ENCODE measurements around the gene RAB4B.
"Not testable (repeated sequence)": the region's sequence is repeated elsewhere in the genome, so short reads cannot be mapped to it uniquely, and the experiment has no call there.

Gene RAB4B

GRCh38 chr19:40804783-40805242, 26.8 kb downstream of the RAB4B start:
- H3K36me3 ChIP-seq (ENCODE audit: control insufficient read depth, insufficient read depth, low read length) = peaks cover 12% of the 10 kb centered on the region
- 93% methylated on average over 7 of the region's 7 CpGs for WGBS, 2 experiments
- H3K27me3 ChIP-seq (ENCODE audit: control insufficient read depth, insufficient read depth, low read length, poor library complexity, severe bottlenecking) = no peaks in the 10 kb centered on the region
- H3K4me3 ChIP-seq (ENCODE audit: insufficient read depth, low read depth, low read length) = no peak overlapping the region
- H3K27ac ChIP-seq (ENCODE audit: insufficient read depth, low read depth, low read length, poor library complexity, severe bottlenecking) = no peak overlapping the region
- H3K4me1 ChIP-seq (ENCODE audit: control insufficient read depth, insufficient read depth, low read length) = peaks cover 57% of the 10 kb centered on the region
- no peaks in the 10 kb centered on the region for H3K9me3 ChIP-seq (ENCODE audit: control insufficient read depth, low read length)

- Histone ChIP-seq H3K9me3 (ENCODE audit: control insufficient read depth, low read length) (no peaks in the 10 kb centered on the region), H3K4me1 (ENCODE audit: control insufficient read depth, insufficient read depth, low read length) (peaks cover 57% of the 10 kb centered on the region), H3K36me3 (ENCODE audit: control insufficient read depth, insufficient read depth, low read length) (peaks cover 12% of the 10 kb centered on the region), H3K4me3 (ENCODE audit: insufficient read depth, low read depth, low read length) (no peak overlapping the region), H3K27me3 (ENCODE audit: control insufficient read depth, insufficient read depth, low read length, poor library complexity, severe bottlenecking) (no peaks in the 10 kb centered on the region), H3K27ac (ENCODE audit: insufficient read depth, low read depth, low read length, poor library complexity, severe bottlenecking) (no peak overlapping the region)
- 89 to 97% methylated on average over 2 of the region's 2 CpGs for WGBS, 2 experiments
These were observed 27.3 kb downstream of the RAB4B start for GRCh38 chr19:40805258-40805868.

GRCh38 chr19:40806423-40807146, 28.5 kb downstream of the RAB4B start:
- Histone ChIP-seq H3K9me3 (ENCODE audit: control insufficient read depth, low read length) (no peaks in the 10 kb centered on the region), H3K4me1 (ENCODE audit: control insufficient read depth, insufficient read depth, low read length) (peaks cover 46% of the 10 kb centered on the region), H3K27me3 (ENCODE audit: control insufficient read depth, insufficient read depth, low read length, poor library complexity, severe bottlenecking) (peaks cover 2% of the 10 kb centered on the region), H3K4me3 (ENCODE audit: insufficient read depth, low read depth, low read length) (peak overlapping the region; percentile 14), H3K27ac (ENCODE audit: insufficient read depth, low read depth, low read length, poor library complexity, severe bottlenecking) (peak overlapping the region; percentile 64), H3K36me3 (ENCODE audit: control insufficient read depth, insufficient read depth, low read length) (peaks cover 4% of the 10 kb centered on the region)
- WGBS, 2 experiments = 27 to 31% methylated on average over 26 of the region's 26 CpGs

GRCh38 chr19:40807147-40808020, 29.3 kb downstream of the RAB4B start:
- Histone ChIP-seq H3K27ac (ENCODE audit: insufficient read depth, low read depth, low read length, poor library complexity, severe bottlenecking) (peak overlapping the region; percentile 12), H3K27me3 (ENCODE audit: control insufficient read depth, insufficient read depth, low read length, poor library complexity, severe bottlenecking) (peaks cover 8% of the 10 kb centered on the region), H3K4me1 (ENCODE audit: control insufficient read depth, insufficient read depth, low read length) (peaks cover 48% of the 10 kb centered on the region), H3K9me3 (ENCODE audit: control insufficient read depth, low read length) (no peaks in the 10 kb centered on the region), H3K36me3 (ENCODE audit: control insufficient read depth, insufficient read depth, low read length) (peaks cover 4% of the 10 kb centered on the region), H3K4me3 (ENCODE audit: insufficient read depth, low read depth, low read length) (peak overlapping the region; percentile 14)
- WGBS, 2 experiments = 81 to 83% methylated on average over 18 of the region's 18 CpGs

GRCh38 chr19:40808021-40808325, 29.9 kb downstream of the RAB4B start:
- H3K4me1 ChIP-seq (ENCODE audit: control insufficient read depth, insufficient read depth, low read length) = peaks cover 42% of the 10 kb centered on the region
- WGBS, 2 experiments = 99 to 100% methylated on average over 2 of the region's 2 CpGs
- no peak overlapping the region for H3K27ac ChIP-seq (ENCODE audit: insufficient read depth, low read depth, low read length, poor library complexity, severe bottlenecking)
- no peak overlapping the region for H3K4me3 ChIP-seq (ENCODE audit: insufficient read depth, low read depth, low read length)
- peaks cover 4% of the 10 kb centered on the region for H3K36me3 ChIP-seq (ENCODE audit: control insufficient read depth, insufficient read depth, low read length)
- no peaks in the 10 kb centered on the region for H3K9me3 ChIP-seq (ENCODE audit: control insufficient read depth, low read length)
- peaks cover 14% of the 10 kb centered on the region for H3K27me3 ChIP-seq (ENCODE audit: control insufficient read depth, insufficient read depth, low read length, poor library complexity, severe bottlenecking)

GRCh38 chr19:40808497-40808896, 30.4 kb downstream of the RAB4B start:
- H3K27ac ChIP-seq (ENCODE audit: insufficient read depth, low read depth, low read length, poor library complexity, severe bottlenecking) = no peak overlapping the region
- peaks cover 41% of the 10 kb centered on the region for H3K4me1 ChIP-seq (ENCODE audit: control insufficient read depth, insufficient read depth, low read length)
- H3K36me3 ChIP-seq (ENCODE audit: control insufficient read depth, insufficient read depth, low read length) = peaks cover 4% of the 10 kb centered on the region
- H3K9me3 ChIP-seq (ENCODE audit: control insufficient read depth, low read length) = no peaks in the 10 kb centered on the region
- no peak overlapping the region for H3K4me3 ChIP-seq (ENCODE audit: insufficient read depth, low read depth, low read length)
- WGBS, 2 experiments = 96 to 97% methylated on average over 5 of the region's 5 CpGs
- peaks cover 16% of the 10 kb centered on the region for H3K27me3 ChIP-seq (ENCODE audit: control insufficient read depth, insufficient read depth, low read length, poor library complexity, severe bottlenecking)

- H3K27me3 ChIP-seq (ENCODE audit: control insufficient read depth, insufficient read depth, low read length, poor library complexity, severe bottlenecking) = peaks cover 16% of the 10 kb centered on the region
- peak overlapping the region; percentile 26 for H3K27ac ChIP-seq (ENCODE audit: insufficient read depth, low read depth, low read length, poor library complexity, severe bottlenecking)
- 95 to 96% methylated on average over 39 of the region's 39 CpGs for WGBS, 2 experiments
- H3K4me3 ChIP-seq (ENCODE audit: insufficient read depth, low read depth, low read length) = no peak overlapping the region
- no peaks in the 10 kb centered on the region for H3K9me3 ChIP-seq (ENCODE audit: control insufficient read depth, low read length)
- H3K36me3 ChIP-seq (ENCODE audit: control insufficient read depth, insufficient read depth, low read length) = peaks cover 4% of the 10 kb centered on the region
- H3K4me1 ChIP-seq (ENCODE audit: control insufficient read depth, insufficient read depth, low read length) = peaks cover 40% of the 10 kb centered on the region
These were observed 31.5 kb downstream of the RAB4B start for GRCh38 chr19:40809358-40810086.

GRCh38 chr19:40810160-40810559, 32.1 kb downstream of the RAB4B start:
- WGBS, 2 experiments = 78 to 88% methylated on average over 10 to 11 of the region's 14 CpGs
- Histone ChIP-seq H3K4me3 (ENCODE audit: insufficient read depth, low read depth, low read length) (peak overlapping the region; percentile 41), H3K27ac (ENCODE audit: insufficient read depth, low read depth, low read length, poor library complexity, severe bottlenecking) (peak overlapping the region; percentile 26), H3K36me3 (ENCODE audit: control insufficient read depth, insufficient read depth, low read length) (peaks cover 4% of the 10 kb centered on the region), H3K27me3 (ENCODE audit: control insufficient read depth, insufficient read depth, low read length, poor library complexity, severe bottlenecking) (peaks cover 16% of the 10 kb centered on the region), H3K9me3 (ENCODE audit: control insufficient read depth, low read length) (no peaks in the 10 kb centered on the region), H3K4me1 (ENCODE audit: control insufficient read depth, insufficient read depth, low read length) (peaks cover 40% of the 10 kb centered on the region)

GRCh38 chr19:40810649-40811408, 32.8 kb downstream of the RAB4B start:
- not testable (repeated sequence) for H3K9me3 ChIP-seq (ENCODE audit: control insufficient read depth, low read length); H3K36me3 ChIP-seq (ENCODE audit: control insufficient read depth, insufficient read depth, low read length)
- 2 to 3% methylated on average over 29 to 40 of the region's 65 CpGs for WGBS, 2 experiments
- Histone ChIP-seq H3K4me1 (ENCODE audit: control insufficient read depth, insufficient read depth, low read length) (peaks cover 34% of the 10 kb centered on the region), H3K27ac (ENCODE audit: insufficient read depth, low read depth, low read length, poor library complexity, severe bottlenecking) (peak overlapping the region; percentile 44), H3K4me3 (ENCODE audit: insufficient read depth, low read depth, low read length) (peak overlapping the region; percentile 41), H3K27me3 (ENCODE audit: control insufficient read depth, insufficient read depth, low read length, poor library complexity, severe bottlenecking) (peaks cover 16% of the 10 kb centered on the region)

Data from ectodermal cell (in vitro differentiated cells).